ENCODE measurements around the gene UGT1A8. TPM values are rescaled to one million over a fixed set of nuclear protein-coding genes. Genes with fewer than 3 reads are reported as not detected.

UGT1A8 gene
- total and polyA plus RNA-seq, 9 of the 15 experiments (the other 6 are each of a cell fraction or from before 2014, with no cell fraction given): 0.04 TPM; not detected in 8

- CTCF ChIA-PET (ENCODE audit: low intra/inter-chr PET ratio): no interaction called here
- FAIRE-seq: no peak
Measured at GRCh38 chr2:233639860-233640259, 22.4 kb downstream of the UGT1A8 start.

More at GRCh38 chr2:233639860-233640259, 22.4 kb downstream of the UGT1A8 start:
- no peak for TF ChIP-seq ZNF584 (CRISPR knock-in tag; IDR thresholded peaks at IDR 0.05; ENCODE audit: low read depth)
- TF ChIP-seq MTA2 (IDR thresholded peaks at IDR 0.05; ENCODE audit: low read depth): no peak
- TF ChIP-seq MECOM (CRISPR knock-in tag; IDR thresholded peaks at IDR 0.05): no peak
- TF ChIP-seq FIP1L1 (IDR thresholded peaks at IDR 0.05; ENCODE audit: low read depth, low read length, poor library complexity, severe bottlenecking): no peak
- TF ChIP-seq VEZF1 (CRISPR knock-in tag; IDR thresholded peaks at IDR 0.05): no peak
- TF ChIP-seq BCLAF1 (IDR thresholded peaks at IDR 0.05; ENCODE audit: borderline replicate concordance in 1 of 2, control insufficient read depth in 1 of 2, low read depth in 2 of 2, low read length in 1 of 2): no peak
- no peak overlapping the region for H3K27ac ChIP-seq (ENCODE audit: extremely low read depth, low read depth, low read length)
- H3K4me2 ChIP-seq (ENCODE audit: insufficient read depth, low read length): no peak overlapping the region
- no peaks in the 10 kb centered on the region for H3K9me1 ChIP-seq (ENCODE audit: control insufficient read depth, insufficient read depth, low read length)
- H3K9ac ChIP-seq (ENCODE audit: insufficient read depth in 1 of 2, low read depth in 2 of 2, low read length in 2 of 2): no peak overlapping the region
- H4K20me1 ChIP-seq (replicated peaks; ENCODE audit: control insufficient read depth, insufficient read depth, low read length): no peaks in the 10 kb centered on the region
- peaks cover 0 to 4% of the 10 kb centered on the region in 2 experiments; a peak in 1 of 5 replicates for H3K27me3 ChIP-seq (ENCODE audit: control insufficient read depth in 2 of 2, insufficient read depth in 2 of 2, low read length in 2 of 2)
- intact Hi-C loops (cut with micrococcal nuclease) (no loop called here), in situ Hi-C loops (cut with MboI) (no loop called here)
- no peaks in the 10 kb centered on the region for H3K9me3 ChIP-seq (replicated peaks; ENCODE audit: control insufficient read depth, insufficient read depth, low read depth, low read length)
- DNase-seq (ENCODE audit: extremely low read depth in 1 of 4, low spot score in 3 of 4) (no peak), ATAC-seq (no peak)
- H3K4me1 ChIP-seq (replicated peaks in 1 of 2; ENCODE audit: control insufficient read depth in 2 of 2, insufficient read depth in 2 of 2, low read length in 2 of 2): no peaks in the 10 kb centered on the region
- no peaks in the 10 kb centered on the region for H3K79me2 ChIP-seq (ENCODE audit: control insufficient read depth, insufficient read depth, low read length)
- no peak overlapping the region for H2AFZ ChIP-seq (ENCODE audit: low read depth, low read length)
- POLR2A ChIA-PET: no interaction called here
- H3K36me3 ChIP-seq (ENCODE audit: control insufficient read depth, insufficient read depth, low read length): no peaks in the 10 kb centered on the region
- BruUV-seq (replicated peaks): no TSS peak
- no peak overlapping the region for H3K4me3 ChIP-seq
